ENCODE results near the gene SARDH. TPM values are rescaled to one million over a fixed set of nuclear protein-coding genes. Genes with fewer than 3 reads are reported as not detected.

Gene SARDH
- total RNA-seq, 1 donor from 2014 or later: 5.0 TPM

- no peak for DNase-seq (ENCODE audit: low spot score)
- TF ChIP-seq, protein P1, sequence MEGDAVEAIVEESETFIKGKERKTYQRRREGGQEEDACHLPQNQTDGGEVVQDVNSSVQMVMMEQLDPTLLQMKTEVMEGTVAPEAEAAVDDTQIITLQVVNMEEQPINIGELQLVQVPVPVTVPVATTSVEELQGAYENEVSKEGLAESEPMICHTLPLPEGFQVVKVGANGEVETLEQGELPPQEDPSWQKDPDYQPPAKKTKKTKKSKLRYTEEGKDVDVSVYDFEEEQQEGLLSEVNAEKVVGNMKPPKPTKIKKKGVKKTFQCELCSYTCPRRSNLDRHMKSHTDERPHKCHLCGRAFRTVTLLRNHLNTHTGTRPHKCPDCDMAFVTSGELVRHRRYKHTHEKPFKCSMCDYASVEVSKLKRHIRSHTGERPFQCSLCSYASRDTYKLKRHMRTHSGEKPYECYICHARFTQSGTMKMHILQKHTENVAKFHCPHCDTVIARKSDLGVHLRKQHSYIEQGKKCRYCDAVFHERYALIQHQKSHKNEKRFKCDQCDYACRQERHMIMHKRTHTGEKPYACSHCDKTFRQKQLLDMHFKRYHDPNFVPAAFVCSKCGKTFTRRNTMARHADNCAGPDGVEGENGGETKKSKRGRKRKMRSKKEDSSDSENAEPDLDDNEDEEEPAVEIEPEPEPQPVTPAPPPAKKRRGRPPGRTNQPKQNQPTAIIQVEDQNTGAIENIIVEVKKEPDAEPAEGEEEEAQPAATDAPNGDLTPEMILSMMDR (IDR thresholded peaks at IDR 0.05; ENCODE audit: unreplicated experiment): no peak
- Mint-ChIP-seq H3K36me3 (ENCODE audit: low read depth, unreplicated experiment) (peaks cover 4% of the 10 kb centered on the region), H3K27ac (ENCODE audit: unreplicated experiment) (no peak overlapping the region), H3K4me3 (ENCODE audit: unreplicated experiment) (no peak overlapping the region), H3K4me1 (ENCODE audit: unreplicated experiment) (peaks cover 9% of the 10 kb centered on the region), H3K9me3 (ENCODE audit: unreplicated experiment) (no peaks in the 10 kb centered on the region), H3K27me3 (ENCODE audit: unreplicated experiment) (peaks cover 2% of the 10 kb centered on the region)
Measured at GRCh38 chr9:133664173-133665050, 73.7 kb downstream of the SARDH start.

GRCh38 chr9:133661846-133662540 lies 76.2 kb downstream of the SARDH start:
- H3K36me3 Mint-ChIP-seq (ENCODE audit: low read depth, unreplicated experiment): no peaks in the 10 kb centered on the region
- peaks cover 5% of the 10 kb centered on the region for H3K4me1 Mint-ChIP-seq (ENCODE audit: unreplicated experiment)
- H3K4me3 Mint-ChIP-seq (ENCODE audit: unreplicated experiment): no peak overlapping the region
- DNase-seq (ENCODE audit: low spot score): no peak
- TF ChIP-seq, protein P1 (IDR thresholded peaks at IDR 0.05; ENCODE audit: unreplicated experiment): no peak
- H3K27ac Mint-ChIP-seq (ENCODE audit: unreplicated experiment): no peak overlapping the region
- no peaks in the 10 kb centered on the region for H3K9me3 Mint-ChIP-seq (ENCODE audit: unreplicated experiment)
- H3K27me3 Mint-ChIP-seq (ENCODE audit: unreplicated experiment): peaks cover 4% of the 10 kb centered on the region

- DNase-seq (ENCODE audit: low spot score): no peak
- Mint-ChIP-seq H3K36me3 (ENCODE audit: low read depth, unreplicated experiment) (no peaks in the 10 kb centered on the region), H3K27ac (ENCODE audit: unreplicated experiment) (no peak overlapping the region), H3K4me3 (ENCODE audit: unreplicated experiment) (no peak overlapping the region), H3K9me3 (ENCODE audit: unreplicated experiment) (no peaks in the 10 kb centered on the region), H3K4me1 (ENCODE audit: unreplicated experiment) (peaks cover 8% of the 10 kb centered on the region), H3K27me3 (ENCODE audit: unreplicated experiment) (peaks cover 4% of the 10 kb centered on the region)
- TF ChIP-seq, protein P1 (IDR thresholded peaks at IDR 0.05; ENCODE audit: unreplicated experiment): no peak
Measured at GRCh38 chr9:133659516-133659915, 78.6 kb downstream of the SARDH start.

GRCh38 chr9:133658442-133659431 lies 79.4 kb downstream of the SARDH start:
- no peak for DNase-seq (ENCODE audit: low spot score)
- Mint-ChIP-seq H3K36me3 (ENCODE audit: low read depth, unreplicated experiment) (no peaks in the 10 kb centered on the region), H3K4me3 (ENCODE audit: unreplicated experiment) (no peak overlapping the region), H3K27ac (ENCODE audit: unreplicated experiment) (no peak overlapping the region), H3K27me3 (ENCODE audit: unreplicated experiment) (peaks cover 4% of the 10 kb centered on the region), H3K9me3 (ENCODE audit: unreplicated experiment) (no peaks in the 10 kb centered on the region), H3K4me1 (ENCODE audit: unreplicated experiment) (peaks cover 8% of the 10 kb centered on the region)
- TF ChIP-seq, protein P1 (IDR thresholded peaks at IDR 0.05; ENCODE audit: unreplicated experiment): no peak
